Measurements from ENCODE around the gene ITIH1. TPM values are rescaled to one million over a fixed set of nuclear protein-coding genes. Genes with fewer than 3 reads are reported as not detected.

Gene ITIH1
- total and polyA plus RNA-seq, 2 of the 4 experiments (the other 2 are of a cell fraction), result not detected

DNA sequence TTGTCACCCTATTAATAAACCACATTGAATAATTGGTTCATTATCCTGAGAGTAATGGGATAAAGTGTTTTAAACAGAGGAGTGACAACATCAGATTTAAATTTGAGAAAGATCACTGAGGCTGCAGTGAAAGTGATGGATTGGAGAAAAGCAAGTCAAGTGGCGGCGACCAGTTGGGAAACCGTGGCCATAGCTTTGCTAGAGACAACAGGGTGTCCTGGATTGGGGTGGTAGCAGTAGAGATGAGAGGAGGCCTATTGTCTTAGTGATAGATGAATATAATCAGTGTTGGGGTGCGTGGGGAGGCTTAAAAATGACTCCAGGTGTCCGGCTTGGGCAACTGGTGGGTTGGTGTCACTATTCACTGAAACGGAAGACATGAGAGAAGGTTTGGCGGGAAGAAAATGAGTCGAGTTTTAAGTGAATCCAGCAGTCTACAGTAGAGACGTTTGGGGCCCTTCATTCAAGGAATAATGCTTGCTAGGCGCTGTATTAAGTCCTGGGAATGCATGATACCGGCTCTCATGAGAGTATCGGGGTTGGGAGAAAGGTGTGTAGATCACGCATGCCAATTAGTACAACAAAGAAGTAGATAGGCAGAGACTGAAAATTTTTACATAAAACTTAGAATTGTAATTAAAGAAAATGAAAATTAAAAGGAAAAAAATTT lies 7.5 kb upstream of the ITIH1 start:
- DNase-seq, result no peak
- BruUV-seq (replicated peaks), result no TSS peak
- WGBS, 2 experiments (ENCODE audit: extremely low coverage in 2 of 2, insufficient read length in 1 of 2), result 18% methylated on average over 5 of the region's 13 CpGs; no CpG with 5 or more reads in 1 of the 2 experiments
- TF ChIP-seq MAFK (IDR thresholded peaks at IDR 0.05; ENCODE audit: low read depth, low read length), result no peak
- no peak for TF ChIP-seq RCOR1 (IDR thresholded peaks at IDR 0.05; ENCODE audit: insufficient replicate concordance, low read length)
- no peak for TF ChIP-seq NFE2L2 (IDR thresholded peaks at IDR 0.05; ENCODE audit: low read depth, low read length)
- TF ChIP-seq, protein P1, sequence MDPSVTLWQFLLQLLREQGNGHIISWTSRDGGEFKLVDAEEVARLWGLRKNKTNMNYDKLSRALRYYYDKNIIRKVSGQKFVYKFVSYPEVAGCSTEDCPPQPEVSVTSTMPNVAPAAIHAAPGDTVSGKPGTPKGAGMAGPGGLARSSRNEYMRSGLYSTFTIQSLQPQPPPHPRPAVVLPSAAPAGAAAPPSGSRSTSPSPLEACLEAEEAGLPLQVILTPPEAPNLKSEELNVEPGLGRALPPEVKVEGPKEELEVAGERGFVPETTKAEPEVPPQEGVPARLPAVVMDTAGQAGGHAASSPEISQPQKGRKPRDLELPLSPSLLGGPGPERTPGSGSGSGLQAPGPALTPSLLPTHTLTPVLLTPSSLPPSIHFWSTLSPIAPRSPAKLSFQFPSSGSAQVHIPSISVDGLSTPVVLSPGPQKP (IDR thresholded peaks at IDR 0.05; ENCODE audit: borderline replicate concordance, low read depth, low read length), result no peak
- TF ChIP-seq, protein P2, sequence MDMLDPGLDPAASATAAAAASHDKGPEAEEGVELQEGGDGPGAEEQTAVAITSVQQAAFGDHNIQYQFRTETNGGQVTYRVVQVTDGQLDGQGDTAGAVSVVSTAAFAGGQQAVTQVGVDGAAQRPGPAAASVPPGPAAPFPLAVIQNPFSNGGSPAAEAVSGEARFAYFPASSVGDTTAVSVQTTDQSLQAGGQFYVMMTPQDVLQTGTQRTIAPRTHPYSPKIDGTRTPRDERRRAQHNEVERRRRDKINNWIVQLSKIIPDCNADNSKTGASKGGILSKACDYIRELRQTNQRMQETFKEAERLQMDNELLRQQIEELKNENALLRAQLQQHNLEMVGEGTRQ (IDR thresholded peaks at IDR 0.05; ENCODE audit: low read depth, low read length), result no peak
- TF ChIP-seq CHD1 (IDR thresholded peaks at IDR 0.05; ENCODE audit: low read depth, low read length), result no peak
- no peak for TF ChIP-seq FOS (IDR thresholded peaks at IDR 0.05; ENCODE audit: low read depth, low read length)
- no peak for TF ChIP-seq RFX5 (IDR thresholded peaks at IDR 0.05; ENCODE audit: low read depth, low read length)
- no peak for TF ChIP-seq CEBPB (IDR thresholded peaks at IDR 0.05; ENCODE audit: low read depth, low read length)
- TF ChIP-seq MXI1 (IDR thresholded peaks at IDR 0.05; ENCODE audit: borderline replicate concordance, low read depth, low read length), result no peak
- TF ChIP-seq RAD21 (IDR thresholded peaks at IDR 0.05; ENCODE audit: low read length), result no peak
- no peak for TF ChIP-seq BHLHE40 (IDR thresholded peaks at IDR 0.05; ENCODE audit: low read depth, low read length)
- TF ChIP-seq SMC3 (IDR thresholded peaks at IDR 0.05; ENCODE audit: low read depth, low read length), result no peak
- no peak for TF ChIP-seq MAZ (IDR thresholded peaks at IDR 0.05; ENCODE audit: borderline replicate concordance, low read depth, low read length)
- no peak for TF ChIP-seq POLR2A (IDR thresholded peaks at IDR 0.05; ENCODE audit: low read depth, low read length)

More for the DNA sequence above, 7.5 kb upstream of the ITIH1 start:
- H2AFZ ChIP-seq (replicated peaks; ENCODE audit: low read length, poor library complexity), result peak overlapping the region; percentile 96
- intact Hi-C loops (cut with micrococcal nuclease), result loop anchor here (2.0 kb wide), 1 partner anchor 165 kb away; no protein-coding TSS in a partner anchor
- peak overlapping the region; percentile 63 for H2AK9ac ChIP-seq (replicated peaks; ENCODE audit: low read depth, low read length, poor library complexity)
- no peak overlapping the region for H3K18ac ChIP-seq (ENCODE audit: low read depth, low read length)
- H2AK5ac ChIP-seq (ENCODE audit: low read depth, low read length), result no peak overlapping the region
- H4K91ac ChIP-seq (ENCODE audit: insufficient read depth, low read depth, low read length), result no peak overlapping the region
- H3K9ac ChIP-seq (ENCODE audit: low read depth, low read length), result peak overlapping the region; percentile 71
- H3K4me2 ChIP-seq (ENCODE audit: low read depth, low read length), result peak overlapping the region; percentile 96
- H3K56ac ChIP-seq (ENCODE audit: extremely low read depth, insufficient read depth, low read length), result no peak overlapping the region; the same call in none of the 2 replicates
- no peak overlapping the region for H2BK120ac ChIP-seq (ENCODE audit: low read depth, low read length)
- H3K4me1 ChIP-seq (ENCODE audit: control insufficient read depth, insufficient read depth, low read length), result no peaks in the 10 kb centered on the region
- H4K20me1 ChIP-seq (ENCODE audit: insufficient read depth, low read length), result no peaks in the 10 kb centered on the region
- H3K27ac ChIP-seq (ENCODE audit: insufficient read depth, low read length), result no peak overlapping the region; the same call in 1 of the 2 replicates
- no peaks in the 10 kb centered on the region for H3K27me3 ChIP-seq (ENCODE audit: control insufficient read depth, insufficient read depth, low read length)
- dilution Hi-C loops (cut with HindIII; ENCODE audit: low sequenced_read_pairs, unreplicated experiment), result no loop called here
- ChIA-PET POLR2A (ENCODE audit: unreplicated experiment) (no interaction called here), CTCF (no interaction called here)
- ATAC-seq (ENCODE audit: low read depth), result no peak
- no peak overlapping the region; the same call in 1 of the 2 replicates for H3K23ac ChIP-seq (ENCODE audit: low read depth, low read length)
- H4K5ac ChIP-seq (ENCODE audit: low read depth, low read length), result no peak overlapping the region
- H3K79me1 ChIP-seq (ENCODE audit: low read depth in 1 of 2, low read length in 2 of 2), result peaks cover 13 to 23% of the 10 kb centered on the region in 2 experiments
- H3K36me3 ChIP-seq (ENCODE audit: control insufficient read depth, insufficient read depth, low read length), result peaks cover 8% of the 10 kb centered on the region
- H3K14ac ChIP-seq (replicated peaks; ENCODE audit: low read depth, low read length), result 0 out of 2 replicates have a peak overlapping the region, but pooled peaks have one; percentile 26
- H4K8ac ChIP-seq (ENCODE audit: low read depth in 2 of 2, low read length in 2 of 2), result peak overlapping the region in 1 of 2 experiments; percentile 57; a peak in 2 of 4 replicates
- peaks cover 4% of the 10 kb centered on the region for H3K9me1 ChIP-seq (ENCODE audit: insufficient read depth, low read length)
- no peak overlapping the region for H2BK5ac ChIP-seq (ENCODE audit: low read depth, low read length, poor library complexity, severe bottlenecking)
- H3K4ac ChIP-seq (ENCODE audit: low read depth, low read length), result no peak overlapping the region
- no peaks in the 10 kb centered on the region for H3K9me3 ChIP-seq (ENCODE audit: control insufficient read depth, insufficient read depth, low read length)
- H2BK15ac ChIP-seq (ENCODE audit: low read depth, low read length), result no peak overlapping the region
- H2BK20ac ChIP-seq (ENCODE audit: low read depth, low read length), result no peak overlapping the region
- in situ Hi-C loops (cut with MboI; ENCODE audit: low sequenced_read_pairs), result no loop called here
- H3K4me3 ChIP-seq (ENCODE audit: insufficient read depth, low read depth, low read length), result peak overlapping the region; percentile 71

Measured in IMR-90 (cell line).